Left lung (tissue), 10 donors: ENCODE data around the gene ZNF492. TPM values are rescaled to one million over a fixed set of nuclear protein-coding genes. Genes with fewer than 3 reads are reported as not detected.

ENCODE experiments used
- ATAC-seq: fragments of 200-7000 bp; cut with Tn5 transposase; one replicate; pipeline ENCODE4 v1.9.1; 2020; ENCODE audit warnings: moderate library complexity
- DNase-seq, 4 donors: peaks; one replicate each; pipeline ENCODE4 v3.0.0-alpha.2; 2013 to 2020
- H3K27ac ChIP-seq, 2 donors: fragments of 200-600 bp; sonication (generic) in 1 of 2; one replicate each; pipeline versions ENCODE4 v1.5.0 to v1.8.0; 2020 to 2021
- H3K27me3 ChIP-seq, 2 donors: fragments of 200-600 bp; sonication (generic) in 1 of 2; one replicate each; pipeline versions ENCODE4 v1.5.0 to v1.8.0; 2020 to 2021
- H3K36me3 ChIP-seq, 2 donors: fragments of 200-600 bp; sonication (generic) in 1 of 2; one replicate each; pipeline versions ENCODE4 v1.5.0 to v1.8.0; 2020 to 2021
- H3K4me1 ChIP-seq, 2 donors: fragments of 200-600 bp; one replicate each; pipeline ENCODE4 v1.8.0; 2021
- H3K4me3 ChIP-seq, 2 donors: fragments of 200-600 bp; sonication (generic) in 1 of 2; one replicate each; pipeline versions ENCODE4 v1.5.0 to v1.8.0; 2020 to 2021; ENCODE audit warnings: mild to moderate bottlenecking in 1 of 2
- H3K9me3 ChIP-seq, 2 donors: fragments of 200-600 bp; sonication (generic) in 1 of 2; one replicate each; pipeline versions ENCODE4 v1.5.0 to v1.8.0; 2020 to 2021
- CTCF ChIP-seq, 2 donors: fragments of 200-600 bp; sonication (generic) in 1 of 2; IDR thresholded peaks; one replicate each; pipeline versions ENCODE4 v1.5.0 to v1.8.0; 2021; ENCODE audit warnings: antibody characterized with exemption in 2 of 2
- intact Hi-C, 2 donors: fragments of 100-400 bp; cut with DNase I; formaldehyde crosslinking; loops; one replicate each; pipeline versions ENCODE4 v1.11.2 to v1.14.2; 2022
- polyA plus RNA-seq, 6 donors: library from polyadenylated mRNA; unstranded; fragments of 120-200 nt; gene quantifications; one replicate each; pipeline ENCODE4 v1.2.1, GENCODE V29; 2013; ENCODE audit not compliant: insufficient read length in 6 of 6
- total RNA-seq, 2 donors: library from RNA; stranded (reverse); fragmentation: NEBNext Ultra II Directional; extraction: Animal tissue kit (Norgen Biotek cat#: 25700); gene quantifications; one replicate each; pipeline ENCODE4 v1.2.1, GENCODE V29; 2021
- donor health status: DM: no; HTN: yes; CAD: no.
- donor health status: DM: no; HTN: no; CAD: no.

The ZNF492 gene
- total and polyA plus RNA-seq, 8 donors = 0.23 to 3.8 (median 2.2) TPM

- no peaks in the 10 kb centered on the region for H3K4me1 ChIP-seq
- H3K27ac ChIP-seq = no peak overlapping the region
- intact Hi-C loops = no loop called here
- H3K27me3 ChIP-seq = peaks cover 0 to 36% of the 10 kb centered on the region in 2 donors
- ATAC-seq = no peak
- no peak for TF ChIP-seq CTCF (IDR thresholded peaks at IDR 0.05)
- no peaks in the 10 kb centered on the region for H3K36me3 ChIP-seq
- H3K9me3 ChIP-seq = peaks cover 0 to 84% of the 10 kb centered on the region in 2 donors
- DNase-seq = no peak
- H3K4me3 ChIP-seq = no peak overlapping the region
Observed at GRCh38 chr19:22601906-22602630, 32.1 kb upstream of the ZNF492 start.

- Histone ChIP-seq H3K9me3 (peaks cover 0 to 84% of the 10 kb centered on the region in 2 donors), H3K36me3 (no peaks in the 10 kb centered on the region), H3K27me3 (peaks cover 0 to 31% of the 10 kb centered on the region in 2 donors), H3K4me3 (no peak overlapping the region), H3K4me1 (no peaks in the 10 kb centered on the region), H3K27ac (no peak overlapping the region)
- intact Hi-C loops = no loop called here
- TF ChIP-seq CTCF (IDR thresholded peaks at IDR 0.05) = no peak
- DNase-seq (no peak), ATAC-seq (no peak)
Observed at GRCh38 chr19:22602631-22603272, 31.4 kb upstream of the ZNF492 start.

- intact Hi-C loops = no loop called here
Observed at GRCh38 chr19:22603518-22604440, 30.3 kb upstream of the ZNF492 start.

DNA sequence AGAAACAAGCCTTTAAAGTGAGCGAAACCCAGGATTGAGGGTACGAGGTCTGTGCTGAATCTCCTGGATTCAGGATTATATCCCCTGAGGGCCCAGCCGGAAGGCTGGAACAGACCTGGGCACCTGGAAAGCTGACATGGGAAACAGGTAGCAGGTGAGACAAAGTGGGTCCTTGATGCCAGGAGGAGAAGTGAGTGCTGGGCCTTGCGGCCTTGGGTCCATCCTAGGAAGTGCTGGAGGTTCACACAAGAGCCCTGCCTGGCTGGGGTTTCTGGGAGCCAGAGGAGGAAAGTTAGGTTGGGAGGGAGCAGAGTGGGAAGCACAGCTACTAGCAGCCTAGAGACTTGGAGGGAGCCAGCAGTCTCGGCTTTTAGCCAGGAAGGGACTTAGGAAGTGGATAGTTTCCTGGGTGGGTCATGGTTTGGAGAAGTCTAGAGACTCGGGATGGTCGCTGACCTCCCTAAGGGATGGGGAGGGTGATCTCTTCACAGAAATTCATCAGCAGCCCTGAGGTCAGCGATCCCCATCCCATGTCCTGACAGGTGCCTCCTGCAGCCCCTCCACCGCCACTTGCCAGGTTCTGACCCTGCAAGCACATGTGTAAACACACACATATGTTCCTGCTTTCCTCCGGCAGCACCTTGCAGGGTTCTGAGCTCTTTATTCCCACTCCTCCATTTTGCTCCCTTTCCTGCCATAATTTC, 29.4 kb upstream of the ZNF492 start:
- intact Hi-C loops = no loop called here
- DNase-seq = no peak
- no peak for ATAC-seq
- Histone ChIP-seq H3K4me1 (no peaks in the 10 kb centered on the region), H3K27ac (no peak overlapping the region), H3K36me3 (no peaks in the 10 kb centered on the region), H3K27me3 (peaks cover 0 to 12% of the 10 kb centered on the region in 2 donors), H3K4me3 (no peak overlapping the region), H3K9me3 (peaks cover 0 to 78% of the 10 kb centered on the region in 2 donors)
- no peak for TF ChIP-seq CTCF (IDR thresholded peaks at IDR 0.05)

More at GRCh38 chr19:22603518-22604440, 30.3 kb upstream of the ZNF492 start:
- ATAC-seq = no peak
- no peak for TF ChIP-seq CTCF (IDR thresholded peaks at IDR 0.05)
- H3K36me3 ChIP-seq = no peaks in the 10 kb centered on the region
- H3K9me3 ChIP-seq = peaks cover 0 to 84% of the 10 kb centered on the region in 2 donors
- peaks cover 0 to 21% of the 10 kb centered on the region in 2 donors for H3K27me3 ChIP-seq
- no peaks in the 10 kb centered on the region for H3K4me1 ChIP-seq
- no peak for DNase-seq
- H3K4me3 ChIP-seq = no peak overlapping the region
- no peak overlapping the region for H3K27ac ChIP-seq
